ENCODE data around the gene FAM13A. TPM values are rescaled to one million over a fixed set of nuclear protein-coding genes. Genes with fewer than 3 reads are reported as not detected.

The FAM13A gene
- total and polyA plus RNA-seq, 10 donors = 2.7 to 24.9 (median 18.3) TPM

GRCh38 chr4:88826771-88827170, 230.2 kb downstream of the FAM13A start:
- Histone ChIP-seq H3K4me3 (no peak overlapping the region), H3K27ac (no peak overlapping the region), H3K27me3 (replicated peaks in 1 of 7) (no peaks in the 10 kb centered on the region), H3K9me3 (no peaks in the 10 kb centered on the region), H3K36me3 (no peaks in the 10 kb centered on the region), H3K4me1 (peaks cover 0 to 25% (median 17%) of the 10 kb centered on the region in 6 donors)
- 59 to 82% (median 63%) methylated on average over 2 of the region's 2 CpGs for WGBS, 5 donors
- TF ChIP-seq CTCF (IDR thresholded peaks at IDR 0.05 in 8 of 11, conservative IDR thresholded peaks at IDR 0.05 in 3 of 11) (no peak), POLR2A (IDR thresholded peaks at IDR 0.05) (no peak)
- no peak for DNase-seq
- intact Hi-C loops (cut with DNase I; ENCODE audit: low total_unique reads) = no loop called here

- Histone ChIP-seq H3K27me3 (replicated peaks in 1 of 7) (no peaks in the 10 kb centered on the region), H3K9me3 (no peaks in the 10 kb centered on the region), H3K4me1 (peaks cover 0 to 34% (median 23%) of the 10 kb centered on the region in 6 donors), H3K27ac (no peak overlapping the region), H3K4me3 (no peak overlapping the region), H3K36me3 (no peaks in the 10 kb centered on the region)
- TF ChIP-seq POLR2A (IDR thresholded peaks at IDR 0.05) (no peak), POLR2AphosphoS5 (IDR thresholded peaks at IDR 0.05) (no peak), CTCF (IDR thresholded peaks at IDR 0.05 in 8 of 11, conservative IDR thresholded peaks at IDR 0.05 in 3 of 11) (no peak)
- 69 to 87% (median 85%) methylated on average over 2 of the region's 2 CpGs for WGBS, 5 donors
- intact Hi-C loops (cut with DNase I; ENCODE audit: low total_unique reads) = no loop called here
- DNase-seq = no peak
Measured at GRCh38 chr4:88825931-88826330, 231.1 kb downstream of the FAM13A start.

DNA sequence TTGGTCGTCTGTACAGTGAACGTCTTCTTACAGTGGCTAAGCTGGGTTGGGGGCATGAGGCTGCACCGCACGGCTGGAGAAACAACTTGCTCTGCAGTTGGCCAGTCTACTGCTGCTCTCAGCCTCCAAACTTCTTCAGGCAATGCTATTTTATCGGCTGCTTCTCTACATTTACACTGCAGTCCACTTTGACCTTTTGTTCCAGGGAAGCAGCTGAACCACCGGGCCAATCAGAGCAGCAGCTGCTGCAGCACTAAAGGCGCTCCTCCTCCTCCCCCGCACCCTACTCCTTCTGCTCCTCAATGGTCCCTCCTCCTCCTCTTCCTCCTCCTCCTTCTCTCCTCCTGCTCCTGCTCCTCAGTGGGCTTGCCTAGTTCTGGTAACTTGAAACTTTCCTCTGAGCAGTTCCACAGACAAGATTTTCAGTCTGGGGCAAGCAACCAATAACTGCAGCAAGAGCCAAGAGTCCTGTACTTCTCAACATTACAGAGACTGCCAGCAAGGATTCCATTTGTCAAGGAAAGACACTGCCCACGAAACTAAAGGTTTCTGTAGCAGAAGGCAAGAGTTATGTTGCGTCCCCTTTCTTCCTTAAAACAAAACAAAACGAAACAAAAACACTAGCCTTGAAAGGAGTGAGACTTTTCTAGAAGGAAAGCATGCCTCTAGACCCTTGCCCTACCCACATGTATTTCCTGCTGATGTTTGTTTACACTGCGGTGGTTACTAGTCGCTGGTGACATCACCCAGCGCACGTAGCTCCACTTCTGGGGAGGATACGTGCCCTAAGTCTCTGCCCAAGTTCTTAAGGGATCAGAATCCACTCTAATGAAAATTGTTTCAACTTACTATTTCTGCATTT, 233.7 kb downstream of the FAM13A start:
- peaks cover 0 to 60% (median 35%) of the 10 kb centered on the region in 6 donors for H3K4me1 ChIP-seq
- 0 to 2% (median 1%) methylated on average over 16 of the region's 16 CpGs for WGBS, 5 donors
- H3K27me3 ChIP-seq (replicated peaks in 1 of 7) = no peaks in the 10 kb centered on the region
- TF ChIP-seq CTCF (IDR thresholded peaks at IDR 0.05 in 8 of 11, conservative IDR thresholded peaks at IDR 0.05 in 3 of 11) (no peak), POLR2A (IDR thresholded peaks at IDR 0.05) (peak in 1 of 3 donors; percentile 36), POLR2AphosphoS5 (IDR thresholded peaks at IDR 0.05) (peak; percentile 17 to 79 (median 74))
- H3K36me3 ChIP-seq = no peaks in the 10 kb centered on the region
- peak; percentile 91 for DNase-seq
- intact Hi-C loops (cut with DNase I; ENCODE audit: low total_unique reads) = no loop called here
- H3K4me3 ChIP-seq = peak overlapping the region; percentile 28 to 67 (median 43)
- H3K27ac ChIP-seq = peak overlapping the region; percentile 67 to 89 (median 84)
- H3K9me3 ChIP-seq = no peaks in the 10 kb centered on the region

DNA sequence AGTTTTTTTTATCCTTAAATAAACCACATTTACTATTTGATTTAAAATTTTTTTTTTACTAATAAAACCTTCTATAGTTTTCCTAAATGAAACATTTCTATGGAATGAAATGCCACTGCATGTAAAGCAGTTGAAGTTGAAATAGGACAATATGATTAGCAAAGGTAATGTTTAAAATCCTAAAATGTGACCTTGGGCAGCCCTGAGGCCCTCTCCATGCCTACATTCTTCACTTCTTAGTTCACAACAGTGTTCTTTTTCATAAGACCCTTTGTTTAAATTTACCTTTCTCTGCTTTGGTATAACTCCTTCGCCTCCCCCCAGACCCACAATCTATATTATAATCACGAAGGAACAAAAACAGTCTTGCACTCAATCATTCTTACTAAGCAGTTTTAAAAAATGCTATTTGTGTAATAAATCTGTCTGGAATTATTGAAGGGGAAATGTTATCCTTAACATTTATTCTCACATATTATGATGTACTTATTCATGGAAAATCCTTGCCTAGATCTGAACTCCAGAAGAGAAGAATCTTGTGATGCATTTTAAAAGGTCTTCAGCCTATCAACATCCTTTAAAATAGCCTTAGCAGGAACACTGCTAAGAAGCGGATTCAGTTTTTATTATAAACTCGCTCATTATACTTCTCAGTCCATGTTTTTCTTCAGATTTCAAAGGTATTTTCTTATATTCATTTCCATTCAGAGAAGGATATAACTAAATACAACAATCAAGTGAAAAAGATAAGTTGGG, 234.8 kb downstream of the FAM13A start:
- H3K4me3 ChIP-seq = peak overlapping the region in 7 of 8 donors; percentile 28 to 67 (median 44)

More for the DNA sequence above, 234.8 kb downstream of the FAM13A start:
- 51 to 84% (median 77%) methylated on average over 4 of the region's 4 CpGs for WGBS, 5 donors
- intact Hi-C loops (cut with DNase I; ENCODE audit: low total_unique reads) = no loop called here
- Histone ChIP-seq H3K27ac (peak overlapping the region; percentile 67 to 89 (median 84)), H3K4me1 (peaks cover 0 to 63% (median 42%) of the 10 kb centered on the region in 6 donors), H3K36me3 (no peaks in the 10 kb centered on the region), H3K27me3 (replicated peaks in 1 of 7) (no peaks in the 10 kb centered on the region), H3K9me3 (no peaks in the 10 kb centered on the region)
- no peak for TF ChIP-seq POLR2AphosphoS5 (IDR thresholded peaks at IDR 0.05)
- no peak for TF ChIP-seq POLR2A (IDR thresholded peaks at IDR 0.05)
- no peak for TF ChIP-seq CTCF (IDR thresholded peaks at IDR 0.05 in 8 of 11, conservative IDR thresholded peaks at IDR 0.05 in 3 of 11)
- DNase-seq = no peak
